DOHH2 (cell line): Measurements from ENCODE around the gene ATR.

Source experiments
- CTCF ChIP-seq: fragments of 200-600 bp; sonication (generic); IDR thresholded peaks from one replicate; pipeline ENCODE4 v1.5.1; 2014; ENCODE audit warnings: antibody characterized with exemption, mild to moderate bottlenecking, low read depth, low read length; ENCODE audit not compliant: poor library complexity, severe bottlenecking
- EZH2phosphoT487 ChIP-seq: fragments of 200-600 bp; sonication (generic); IDR thresholded peaks from 2 replicates; pipeline ENCODE4 v1.6.1; 2017; ENCODE audit warnings: borderline replicate concordance, mild to moderate bottlenecking, antibody characterized with exemption, low read length, moderate library complexity, mixed read lengths

- TF ChIP-seq EZH2phosphoT487 (no peak), CTCF (no peak)
Observed at GRCh38 chr3:142534543-142534942, 44.0 kb downstream of the ATR start.
